Muscle layer of colon (tissue), 2 donors: Measurements from ENCODE around the gene ACSF2.
"Not testable (repeated sequence)": the region's sequence is repeated elsewhere in the genome, so short reads cannot be mapped to it uniquely, and the experiment has no call there.

Experiments used
- H3K27ac ChIP-seq: one replicate; pipeline ENCODE4 v1.7.0; 2013; ENCODE audit warnings: low read depth, mild to moderate bottlenecking, low read length, moderate library complexity
- H3K27me3 ChIP-seq, 2 donors: one replicate each; pipeline ENCODE4 v1.7.0; 2013; ENCODE audit warnings: low read length in 2 of 2, mild to moderate bottlenecking in 2 of 2; ENCODE audit not compliant: insufficient read depth in 2 of 2, control insufficient read depth in 1 of 2
- H3K36me3 ChIP-seq: one replicate; pipeline ENCODE4 v1.7.0; 2013; ENCODE audit warnings: mild to moderate bottlenecking, low read length; ENCODE audit not compliant: insufficient read depth
- H3K4me1 ChIP-seq: one replicate; pipeline ENCODE4 v1.7.0; 2013; ENCODE audit warnings: mild to moderate bottlenecking, low read length; ENCODE audit not compliant: insufficient read depth
- H3K4me3 ChIP-seq, 2 donors: one replicate each; pipeline ENCODE4 v1.7.0; 2013; ENCODE audit warnings: low read length in 2 of 2, low read depth in 1 of 2, mild to moderate bottlenecking in 1 of 2, moderate library complexity in 1 of 2
- H3K9ac ChIP-seq: one replicate; pipeline ENCODE4 v1.7.0; 2013; ENCODE audit warnings: low read length
- H3K9me3 ChIP-seq: one replicate; pipeline ENCODE4 v1.7.0; 2013; ENCODE audit warnings: mild to moderate bottlenecking, low read length
- donor health status: abdominal sarcoma.
- donor health status: Adenocarcinoma of cecum.

Gene ACSF2

GRCh38 chr17:50393700-50394099, 32.3 kb upstream of the ACSF2 start:
- peaks cover 19% of the 10 kb centered on the region for H3K4me1 ChIP-seq

GRCh38 chr17:50394711-50395110, 31.3 kb upstream of the ACSF2 start:
- Histone ChIP-seq H3K4me3 (no peak overlapping the region), H3K9ac (no peak overlapping the region), H3K27ac (no peak overlapping the region), H3K27me3 (no peaks in the 10 kb centered on the region), H3K4me1 (peaks cover 19% of the 10 kb centered on the region), H3K36me3 (peaks cover 44% of the 10 kb centered on the region), H3K9me3 (no peaks in the 10 kb centered on the region)

More at GRCh38 chr17:50393700-50394099, 32.3 kb upstream of the ACSF2 start:
- Histone ChIP-seq H3K36me3 (peaks cover 53% of the 10 kb centered on the region), H3K4me3 (no peak overlapping the region), H3K9ac (no peak overlapping the region), H3K9me3 (no peaks in the 10 kb centered on the region), H3K27ac (no peak overlapping the region), H3K27me3 (no peaks in the 10 kb centered on the region)

- peak overlapping the region; percentile 77 to 97 for H3K4me3 ChIP-seq
- no peaks in the 10 kb centered on the region for H3K9me3 ChIP-seq
- no peaks in the 10 kb centered on the region for H3K27me3 ChIP-seq
- H3K36me3 ChIP-seq, result peaks cover 33% of the 10 kb centered on the region
- H3K9ac ChIP-seq, result peak overlapping the region; percentile 90
- peak overlapping the region; percentile 54 for H3K27ac ChIP-seq
- H3K4me1 ChIP-seq, result peaks cover 19% of the 10 kb centered on the region
These were observed 29.5 kb upstream of the ACSF2 start for GRCh38 chr17:50396261-50397110.

GRCh38 chr17:50397111-50397918, 28.7 kb upstream of the ACSF2 start, which contains the start of gene LRRC59:
TSS of gene LRRC59 (minus strand) at chr17:50397523. CDS start at chr17:50397317, 206 bp downstream.
- H3K27ac ChIP-seq, result peak within 1 kb of the TSS; percentile 54
- H3K27me3 ChIP-seq, result no peaks in the 10 kb centered on the region
- peaks cover 19% of the 10 kb centered on the region for H3K4me1 ChIP-seq
- H3K9me3 ChIP-seq, result no peaks in the 10 kb centered on the region
- peaks cover 25% of the 10 kb centered on the region for H3K36me3 ChIP-seq
- H3K4me3 ChIP-seq, result peak within 1 kb of the TSS; percentile 77 to 97
- peak within 1 kb of the TSS; percentile 90 for H3K9ac ChIP-seq

- Histone ChIP-seq H3K9ac (no peak overlapping the region), H3K27me3 (no peaks in the 10 kb centered on the region), H3K36me3 (peaks cover 19% of the 10 kb centered on the region), H3K9me3 (no peaks in the 10 kb centered on the region), H3K4me3 (peak overlapping the region; percentile 23 to 97), H3K4me1 (peaks cover 19% of the 10 kb centered on the region), H3K27ac (no peak overlapping the region)
These were observed 28.1 kb upstream of the ACSF2 start for GRCh38 chr17:50397919-50398285.

GRCh38 chr17:50398672-50399071, 27.3 kb upstream of the ACSF2 start:
- H3K27ac ChIP-seq, H3K27me3 ChIP-seq, H3K4me3 ChIP-seq, H3K9ac ChIP-seq, H3K9me3 ChIP-seq: not testable (repeated sequence)
- peaks cover 11% of the 10 kb centered on the region for H3K36me3 ChIP-seq
- peaks cover 19% of the 10 kb centered on the region for H3K4me1 ChIP-seq

GRCh38 chr17:50399591-50399990, 26.4 kb upstream of the ACSF2 start:
- not testable (repeated sequence) for H3K9ac ChIP-seq, H3K36me3 ChIP-seq, H3K27me3 ChIP-seq, H3K4me3 ChIP-seq, H3K9me3 ChIP-seq, H3K27ac ChIP-seq
- H3K4me1 ChIP-seq, result peaks cover 19% of the 10 kb centered on the region

- not testable (repeated sequence) for H3K27ac ChIP-seq
These were observed 20.7 kb upstream of the ACSF2 start for GRCh38 chr17:50405351-50405750.

GRCh38 chr17:50406578-50406977, 19.4 kb upstream of the ACSF2 start:
- peaks cover 0 to 4% of the 10 kb centered on the region in 2 donors for H3K27me3 ChIP-seq
- no peaks in the 10 kb centered on the region for H3K4me1 ChIP-seq
- H3K4me3 ChIP-seq, result no peak overlapping the region
- H3K36me3 ChIP-seq, result no peaks in the 10 kb centered on the region
- H3K9me3 ChIP-seq, result no peaks in the 10 kb centered on the region
- H3K27ac ChIP-seq, result no peak overlapping the region
- no peak overlapping the region for H3K9ac ChIP-seq

More at GRCh38 chr17:50405351-50405750, 20.7 kb upstream of the ACSF2 start:
- not testable (repeated sequence) for H3K4me1 ChIP-seq, H3K9me3 ChIP-seq, H3K27me3 ChIP-seq, H3K9ac ChIP-seq, H3K36me3 ChIP-seq, H3K4me3 ChIP-seq

- Histone ChIP-seq H3K9me3 (no peaks in the 10 kb centered on the region), H3K27me3 (peaks cover 0 to 4% of the 10 kb centered on the region in 2 donors), H3K4me3 (no peak overlapping the region), H3K4me1 (no peaks in the 10 kb centered on the region), H3K27ac (no peak overlapping the region), H3K36me3 (no peaks in the 10 kb centered on the region), H3K9ac (no peak overlapping the region)
These were observed 18.1 kb upstream of the ACSF2 start for GRCh38 chr17:50407921-50408320.

GRCh38 chr17:50412188-50412732, 13.8 kb upstream of the ACSF2 start:
- Histone ChIP-seq H3K27ac (no peak overlapping the region), H3K9me3 (no peaks in the 10 kb centered on the region)

More at GRCh38 chr17:50412188-50412732, 13.8 kb upstream of the ACSF2 start:
- H3K27me3 ChIP-seq, result no peaks in the 10 kb centered on the region
- no peak overlapping the region for H3K4me3 ChIP-seq
- H3K36me3 ChIP-seq, result no peaks in the 10 kb centered on the region
- no peak overlapping the region for H3K9ac ChIP-seq
- H3K4me1 ChIP-seq, result no peaks in the 10 kb centered on the region
